Suppressor macrophage (primary cell): ENCODE results near the gene PPP1R12B.
A peak's percentile ranks its signal among the peaks of the same experiment; 100 is the strongest.

ENCODE experiments used
- DNase-seq, 4 experiments: peaks; one replicate each; pipeline ENCODE4 v3.0.0-alpha.2; 2020 to 2022
- total RNA-seq, 17 experiments: gene quantifications; one replicate each; lab custom pipeline; 2026; ENCODE audit warnings: mixed read lengths in 6 of 17, inconsistent platforms in 3 of 17; lab: John Stamatoyannopoulos, UW

Gene PPP1R12B
- total RNA-seq = 7.4 to 31.7 (median 20.6) reads per million in 17 experiments

DNA sequence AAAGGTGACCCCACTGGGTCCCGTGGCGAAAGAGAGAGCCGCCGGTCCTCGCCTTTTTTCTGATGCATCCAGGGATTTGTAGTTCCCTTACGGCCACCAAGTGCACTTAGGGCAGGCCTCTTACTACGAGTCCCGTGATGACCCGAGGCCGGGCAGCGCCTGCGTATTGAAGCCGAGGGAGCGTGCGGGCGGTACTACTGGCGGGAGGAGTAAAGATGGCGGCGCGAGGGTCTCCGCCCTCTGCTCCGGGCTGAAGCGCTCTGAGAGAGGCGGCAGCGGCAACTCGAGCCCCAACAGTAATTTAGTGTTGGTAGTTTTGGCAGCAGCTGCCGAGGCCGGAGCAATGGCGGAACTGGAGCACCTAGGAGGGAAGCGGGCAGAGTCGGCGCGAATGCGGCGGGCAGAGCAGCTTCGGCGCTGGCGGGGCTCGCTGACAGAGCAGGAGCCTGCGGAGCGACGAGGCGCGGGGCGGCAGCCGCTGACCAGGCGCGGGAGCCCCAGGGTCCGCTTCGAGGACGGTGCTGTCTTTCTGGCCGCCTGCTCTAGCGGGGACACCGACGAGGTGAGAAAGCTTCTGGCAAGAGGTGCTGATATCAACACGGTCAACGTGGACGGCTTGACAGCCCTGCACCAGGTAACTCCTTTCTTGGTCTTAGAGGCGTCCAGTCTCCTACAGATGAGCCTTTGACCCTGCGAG lies at the start of gene PPP1R12B:
PPP1R12B (plus strand) TSS at position 191 of the 697 bp plus-strand sequence; CDS start at position 344, 153 bp downstream.
- peak; percentile 98 to 99 (median 99) for DNase-seq

- no peak for DNase-seq
These were observed 46.3 kb upstream of the PPP1R12B start for GRCh38 chr1:202302166-202302565.

DNA sequence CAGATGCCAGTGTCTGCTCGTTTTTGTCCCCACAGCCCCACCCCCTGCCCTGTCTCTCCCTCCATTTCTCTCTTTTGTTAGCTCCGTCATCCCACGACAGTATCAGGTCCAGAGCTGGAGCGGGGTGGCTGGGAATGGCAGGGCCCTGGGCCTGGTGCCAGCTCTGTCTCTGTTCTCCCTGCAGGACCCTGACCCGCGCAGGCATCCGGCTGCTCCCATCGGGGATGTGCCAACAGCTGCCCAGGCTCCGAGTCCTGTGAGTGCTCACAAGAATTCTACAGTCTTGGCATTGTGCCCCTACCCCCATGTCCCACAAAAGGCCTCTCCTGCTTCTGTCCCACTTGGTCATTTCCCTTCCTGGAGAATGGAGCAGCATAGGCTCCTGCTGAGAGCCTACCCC lies 44.1 kb upstream of the PPP1R12B start:
- no peak for DNase-seq

DNA sequence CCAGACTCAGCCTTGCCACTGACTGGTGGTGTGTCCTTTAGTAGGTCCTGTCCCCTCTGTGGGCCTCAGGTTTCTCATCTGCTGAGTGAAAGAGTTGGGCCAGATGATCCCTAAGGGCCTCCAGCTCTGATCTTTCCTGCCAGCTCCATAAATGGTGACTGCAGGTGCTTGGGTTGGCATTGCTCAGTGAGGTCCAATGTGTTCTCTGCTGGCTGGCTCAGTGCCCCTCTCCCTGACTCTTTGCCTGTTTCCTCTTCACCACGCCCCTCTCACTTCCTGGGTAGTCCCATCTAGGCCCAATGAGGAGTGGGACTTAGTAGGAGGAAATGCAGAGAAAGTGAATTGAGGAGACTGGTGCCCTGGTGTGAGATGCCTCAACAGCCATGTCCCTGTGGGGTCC lies 43.3 kb upstream of the PPP1R12B start:
- DNase-seq = no peak

DNA sequence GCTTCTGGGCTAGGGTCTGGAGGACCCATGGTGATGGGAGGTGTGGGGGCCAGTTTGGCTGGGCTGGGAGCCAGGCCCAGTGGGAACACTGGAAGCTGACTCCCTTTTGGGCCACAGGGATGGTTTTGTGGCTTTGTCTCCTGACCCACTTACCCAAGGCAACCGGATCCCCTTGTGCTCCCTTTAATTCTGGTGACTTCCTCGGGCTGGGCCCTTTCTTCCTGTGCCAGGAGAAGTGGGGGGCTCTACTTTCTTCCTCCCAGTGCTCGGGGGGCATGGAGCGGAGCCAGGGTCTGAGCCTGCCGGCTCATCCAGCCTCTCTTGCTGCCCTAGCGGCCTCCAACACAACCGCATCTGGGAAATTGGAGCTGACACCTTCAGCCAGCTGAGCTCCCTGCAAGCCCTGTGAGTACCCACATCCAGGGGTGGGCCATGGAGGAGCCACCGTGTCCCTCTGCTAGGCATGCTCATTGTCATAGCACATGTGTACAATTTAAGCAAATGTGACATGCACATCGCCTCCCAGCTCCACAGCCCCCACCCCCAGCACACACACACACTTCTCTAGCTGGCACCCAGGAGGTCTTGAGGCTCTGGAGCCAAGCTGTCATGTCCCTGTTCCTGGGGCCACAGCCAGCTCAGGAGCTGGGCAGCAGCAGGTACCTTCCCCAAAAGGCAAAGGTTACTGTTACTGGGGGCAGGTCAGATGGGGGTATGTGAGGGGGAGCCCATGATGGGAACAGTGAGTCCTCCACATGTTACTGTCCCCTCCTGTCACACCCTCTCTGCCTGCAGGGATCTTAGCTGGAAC lies 41.8 kb upstream of the PPP1R12B start:
- DNase-seq = no peak

GRCh38 chr1:202310071-202310725 lies 38.3 kb upstream of the PPP1R12B start:
- DNase-seq = no peak

GRCh38 chr1:202310746-202311145 lies 37.8 kb upstream of the PPP1R12B start:
- DNase-seq = no peak

DNA sequence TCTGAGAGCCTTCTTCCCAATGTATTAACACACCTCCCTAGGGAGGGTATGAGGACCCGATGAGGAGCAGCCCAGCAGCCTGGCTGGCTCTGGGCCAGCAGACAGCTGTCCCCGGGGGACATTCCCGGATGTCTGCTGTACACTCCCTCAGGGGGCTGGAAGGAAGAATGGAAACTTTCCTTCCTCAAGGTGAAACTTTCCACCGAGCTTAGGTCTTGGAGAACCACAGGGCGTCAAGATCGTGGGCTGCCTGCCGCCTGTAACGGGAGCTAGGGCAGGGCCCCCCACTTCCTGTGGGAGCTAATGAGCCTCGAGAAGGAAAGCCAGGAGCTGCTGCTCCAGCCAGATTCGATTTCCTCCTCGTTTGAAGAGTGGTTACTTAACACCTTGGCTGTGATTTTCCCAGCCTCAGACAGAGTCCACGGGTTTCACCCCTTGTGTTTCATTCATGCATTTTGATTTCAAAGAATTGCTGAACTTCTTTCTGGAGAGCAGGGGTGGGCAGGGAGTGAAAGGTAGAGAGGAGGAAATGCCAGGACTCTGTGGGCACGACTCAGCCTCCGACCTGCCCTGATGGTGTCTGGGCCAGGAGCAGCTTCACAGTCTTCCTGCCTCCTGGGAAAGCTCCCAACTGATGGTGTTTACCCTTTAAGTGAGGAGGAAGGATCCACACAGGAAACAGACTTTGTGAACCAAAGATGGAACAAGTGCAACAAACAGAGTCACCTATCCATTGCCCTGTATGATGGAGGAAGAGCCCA lies 36.4 kb upstream of the PPP1R12B start:
- no peak for DNase-seq

DNA sequence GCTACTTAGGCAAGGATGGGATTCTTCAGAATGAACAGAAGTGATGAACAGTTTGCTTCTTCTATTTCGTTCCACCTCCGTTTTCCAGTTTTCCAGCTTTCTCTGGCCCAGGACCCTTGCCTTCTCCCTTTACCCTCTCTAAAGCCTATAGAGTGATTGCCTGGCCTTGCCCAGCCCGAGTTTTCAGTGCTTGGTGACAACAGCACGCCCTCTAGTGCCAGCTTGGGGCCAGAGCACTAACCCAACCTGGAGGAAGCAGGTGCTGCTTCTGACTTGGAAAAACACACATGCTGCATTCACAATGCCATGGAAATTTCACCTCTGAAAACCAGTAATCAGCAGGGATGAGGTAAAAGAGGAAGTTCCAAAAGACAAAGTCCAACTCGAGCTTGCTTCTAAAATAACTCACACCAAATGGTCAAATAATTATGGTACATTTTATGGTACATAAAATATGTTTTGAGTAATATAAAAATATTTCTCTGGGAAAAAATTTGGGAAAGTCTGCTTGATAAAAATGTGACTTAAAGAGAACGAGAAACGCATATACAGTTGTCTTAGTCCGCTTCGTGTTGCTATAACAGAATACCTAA lies 32.8 kb upstream of the PPP1R12B start:
- peak; percentile 68 to 85 (median 77) for DNase-seq

- DNase-seq = no peak
These were observed 32.3 kb upstream of the PPP1R12B start for GRCh38 chr1:202316186-202316585.

DNA sequence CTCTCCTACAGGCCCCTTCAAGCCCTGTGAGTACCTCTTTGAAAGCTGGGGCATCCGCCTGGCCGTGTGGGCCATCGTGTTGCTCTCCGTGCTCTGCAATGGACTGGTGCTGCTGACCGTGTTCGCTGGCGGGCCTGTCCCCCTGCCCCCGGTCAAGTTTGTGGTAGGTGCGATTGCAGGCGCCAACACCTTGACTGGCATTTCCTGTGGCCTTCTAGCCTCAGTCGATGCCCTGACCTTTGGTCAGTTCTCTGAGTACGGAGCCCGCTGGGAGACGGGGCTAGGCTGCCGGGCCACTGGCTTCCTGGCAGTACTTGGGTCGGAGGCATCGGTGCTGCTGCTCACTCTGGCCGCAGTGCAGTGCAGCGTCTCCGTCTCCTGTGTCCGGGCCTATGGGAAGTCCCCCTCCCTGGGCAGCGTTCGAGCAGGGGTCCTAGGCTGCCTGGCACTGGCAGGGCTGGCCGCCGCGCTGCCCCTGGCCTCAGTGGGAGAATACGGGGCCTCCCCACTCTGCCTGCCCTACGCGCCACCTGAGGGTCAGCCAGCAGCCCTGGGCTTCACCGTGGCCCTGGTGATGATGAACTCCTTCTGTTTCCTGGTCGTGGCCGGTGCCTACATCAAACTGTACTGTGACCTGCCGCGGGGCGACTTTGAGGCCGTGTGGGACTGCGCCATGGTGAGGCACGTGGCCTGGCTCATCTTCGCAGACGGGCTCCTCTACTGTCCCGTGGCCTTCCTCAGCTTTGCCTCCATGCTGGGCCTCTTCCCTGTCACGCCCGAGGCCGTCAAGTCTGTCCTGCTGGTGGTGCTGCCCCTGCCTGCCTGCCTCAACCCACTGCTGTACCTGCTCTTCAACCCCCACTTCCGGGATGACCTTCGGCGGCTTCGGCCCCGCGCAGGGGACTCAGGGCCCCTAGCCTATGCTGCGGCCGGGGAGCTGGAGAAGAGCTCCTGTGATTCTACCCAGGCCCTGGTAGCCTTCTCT lies 30.3 kb upstream of the PPP1R12B start:
- DNase-seq = no peak

GRCh38 chr1:202319381-202320080 lies 29.0 kb upstream of the PPP1R12B start:
- DNase-seq = no peak

GRCh38 chr1:202320081-202320405 lies 28.5 kb upstream of the PPP1R12B start:
- DNase-seq = no peak

- DNase-seq = no peak
These were observed 24.8 kb upstream of the PPP1R12B start for GRCh38 chr1:202323731-202324130.

DNA sequence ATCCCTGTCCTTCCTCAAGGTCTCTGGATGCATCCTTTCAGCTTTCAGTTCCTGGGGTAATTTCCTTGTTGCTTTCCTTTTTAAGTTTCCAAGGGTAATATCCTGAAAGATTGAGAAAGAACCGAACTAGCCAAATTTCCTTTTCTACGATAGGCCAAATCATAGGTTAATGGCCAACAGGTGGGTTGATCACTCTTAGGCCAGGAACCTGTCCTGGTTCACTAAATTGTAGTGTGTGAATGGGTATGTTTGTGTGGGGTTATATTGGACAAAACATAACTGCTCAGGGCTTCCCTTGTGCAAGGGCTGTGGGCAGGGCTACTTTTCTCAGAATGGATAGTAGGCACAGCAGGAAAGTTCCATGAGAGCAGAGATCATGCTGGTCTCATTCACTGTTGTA lies 23.9 kb upstream of the PPP1R12B start:
- DNase-seq = no peak

DNA sequence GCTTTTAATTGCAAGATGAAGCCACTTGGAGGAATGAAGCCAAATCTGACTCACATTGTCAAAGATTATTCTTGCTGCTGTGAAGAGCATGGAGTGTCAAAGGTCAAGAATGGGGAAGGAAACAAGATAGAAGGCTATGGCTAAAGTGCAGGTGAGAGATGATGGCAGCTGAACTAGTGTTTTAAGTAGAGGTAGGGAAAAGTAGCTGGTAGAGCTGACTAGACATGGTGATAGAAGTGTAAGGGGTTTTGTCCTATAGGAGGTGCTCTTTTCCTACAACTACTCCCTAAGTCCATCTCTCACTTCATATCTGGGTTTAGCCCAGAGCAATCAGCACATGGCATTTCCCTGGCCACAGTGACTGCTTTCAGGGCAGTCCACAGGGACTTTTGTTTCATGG lies 18.6 kb upstream of the PPP1R12B start:
- peak in 1 of 4 experiments; percentile 9 for DNase-seq

GRCh38 chr1:202333861-202334260 lies 14.6 kb upstream of the PPP1R12B start:
- DNase-seq = no peak

DNA sequence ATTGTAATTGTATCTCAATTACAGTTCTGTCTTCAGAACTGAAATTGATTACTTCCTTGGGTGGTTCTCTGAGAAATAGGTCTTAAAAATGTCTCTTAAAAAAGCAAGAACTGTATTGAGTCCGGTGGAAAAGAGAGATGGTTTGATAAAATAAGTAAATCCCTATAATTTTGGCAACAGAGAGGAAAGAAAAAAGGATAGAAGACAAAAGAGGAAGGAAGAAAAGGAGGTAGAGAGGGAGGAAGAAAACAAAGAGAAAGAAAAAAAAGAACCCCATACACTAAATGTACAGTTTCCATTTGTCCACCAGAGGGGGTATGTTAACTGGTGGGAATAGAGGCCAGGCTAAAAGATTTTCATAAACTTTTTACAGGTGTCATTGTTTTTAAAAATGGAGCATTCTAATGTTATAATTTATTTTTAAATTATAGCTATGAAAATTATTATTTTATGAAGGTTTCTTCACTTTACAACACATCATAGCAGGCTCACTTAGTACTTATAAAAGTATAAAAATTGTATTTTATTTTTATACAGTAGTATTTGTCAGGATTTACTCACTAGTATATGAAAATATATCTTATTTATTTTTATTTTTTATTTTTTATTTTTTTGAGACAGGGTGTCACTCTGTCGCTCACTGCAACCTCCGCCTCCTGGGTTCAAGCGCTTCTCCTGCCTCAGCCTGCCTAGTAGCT lies 4.7 kb upstream of the PPP1R12B start:
- DNase-seq = peak; percentile 15 to 80 (median 56)

- no peak for DNase-seq
These were observed 442 bp upstream of the PPP1R12B start for GRCh38 chr1:202348005-202348508.
